GM21447 (cell line): ENCODE data around the gene MYO1A.
"Not testable (repeated sequence)": the region's sequence is repeated elsewhere in the genome, so short reads cannot be mapped to it uniquely, and the experiment has no call there.

ENCODE experiments used
- ATAC-seq: cut with Tn5 transposase; IDR thresholded peaks from one replicate; pipeline ENCODE4 v1.9.1; 2021; ENCODE audit not compliant: unreplicated experiment

MYO1A gene

GRCh38 chr12:56996793-56997545 is 53.0 kb downstream of the MYO1A start:
- ATAC-seq = no peak

GRCh38 chr12:56995930-56996496 is 53.9 kb downstream of the MYO1A start:
- no peak for ATAC-seq

- no peak for ATAC-seq
Observed at GRCh38 chr12:56995201-56995929, 54.6 kb downstream of the MYO1A start.

GRCh38 chr12:56994231-56994746 is 55.6 kb downstream of the MYO1A start:
- no peak for ATAC-seq

GRCh38 chr12:56993346-56993745 is 56.6 kb downstream of the MYO1A start:
- no peak for ATAC-seq

GRCh38 chr12:56991319-56992246 is 58.3 kb downstream of the MYO1A start:
- peak; percentile 54 for ATAC-seq

GRCh38 chr12:56990648-56991318 is 59.1 kb downstream of the MYO1A start:
- ATAC-seq = no peak

GRCh38 chr12:56989861-56990610 is 59.9 kb downstream of the MYO1A start:
- ATAC-seq = no peak

- no peak for ATAC-seq
Observed at GRCh38 chr12:56988207-56988739, 61.7 kb downstream of the MYO1A start.

- peak; percentile 61 for ATAC-seq
Observed at GRCh38 chr12:56987551-56988053, 62.3 kb downstream of the MYO1A start.

GRCh38 chr12:56987011-56987410 is 62.9 kb downstream of the MYO1A start:
- no peak for ATAC-seq

- ATAC-seq = not testable (repeated sequence)
Observed at GRCh38 chr12:56985714-56986113, 64.2 kb downstream of the MYO1A start.

GRCh38 chr12:56983386-56983785 is 66.5 kb downstream of the MYO1A start:
- no peak for ATAC-seq

- not testable (repeated sequence) for ATAC-seq
Observed at GRCh38 chr12:56982578-56983236, 67.2 kb downstream of the MYO1A start.

GRCh38 chr12:56980941-56981530 is 68.9 kb downstream of the MYO1A start:
- no peak for ATAC-seq

GRCh38 chr12:56980268-56980667 is 69.7 kb downstream of the MYO1A start:
- no peak for ATAC-seq

GRCh38 chr12:56979628-56980027 is 70.3 kb downstream of the MYO1A start:
- no peak for ATAC-seq
